ENCODE measurements around the gene E2F1. TPM values are rescaled to one million over a fixed set of nuclear protein-coding genes. Genes with fewer than 3 reads are reported as not detected.

The E2F1 gene
- total and polyA plus RNA-seq, 2 of the 4 experiments (the other 2 are of a cell fraction), result 10.9 to 14.0 TPM

GRCh38 chr20:33656783-33657703, 29.1 kb downstream of the E2F1 start:
- no peaks in the 10 kb centered on the region for H4K20me1 ChIP-seq (ENCODE audit: insufficient read depth, low read length)
- H3K79me1 ChIP-seq (ENCODE audit: low read depth in 1 of 2, low read length in 2 of 2), result peaks cover 0 to 5% of the 10 kb centered on the region in 2 experiments; a peak in 2 of 4 replicates
- BruUV-seq (replicated peaks), result no TSS peak
- no peak overlapping the region for H3K4me2 ChIP-seq (ENCODE audit: low read depth, low read length)
- no peak overlapping the region for H3K27ac ChIP-seq (ENCODE audit: insufficient read depth, low read length)
- H2BK15ac ChIP-seq (ENCODE audit: low read depth, low read length), result no peak overlapping the region
- intact Hi-C loops (cut with micrococcal nuclease) (no loop called here), in situ Hi-C loops (cut with MboI; ENCODE audit: low sequenced_read_pairs) (no loop called here), dilution Hi-C loops (cut with HindIII; ENCODE audit: low sequenced_read_pairs, unreplicated experiment) (no loop called here)
- no peak overlapping the region for H2AK9ac ChIP-seq (replicated peaks; ENCODE audit: low read depth, low read length, poor library complexity)
- no peak overlapping the region for H3K4ac ChIP-seq (ENCODE audit: low read depth, low read length)
- H2BK20ac ChIP-seq (ENCODE audit: low read depth, low read length), result no peak overlapping the region
- no peak for ATAC-seq (ENCODE audit: low read depth)
- no peak overlapping the region for H2AK5ac ChIP-seq (ENCODE audit: low read depth, low read length)
- H3K9ac ChIP-seq (ENCODE audit: low read depth, low read length), result no peak overlapping the region
- H2BK5ac ChIP-seq (ENCODE audit: low read depth, low read length, poor library complexity, severe bottlenecking), result no peak overlapping the region
- no peaks in the 10 kb centered on the region; the same call in 1 of the 2 replicates for H3K4me1 ChIP-seq (ENCODE audit: control insufficient read depth, insufficient read depth, low read length)
- no peak overlapping the region for H3K56ac ChIP-seq (ENCODE audit: extremely low read depth, insufficient read depth, low read length)
- H3K9me3 ChIP-seq (ENCODE audit: control insufficient read depth, insufficient read depth, low read length), result no peaks in the 10 kb centered on the region
- H4K8ac ChIP-seq (ENCODE audit: low read depth in 2 of 2, low read length in 2 of 2), result no peak overlapping the region
- TF ChIP-seq CHD1 (IDR thresholded peaks at IDR 0.05; ENCODE audit: low read depth, low read length), result no peak
- H3K18ac ChIP-seq (ENCODE audit: low read depth, low read length), result no peak overlapping the region
- no peak overlapping the region for H3K23ac ChIP-seq (ENCODE audit: low read depth, low read length)
- no peaks in the 10 kb centered on the region for H3K27me3 ChIP-seq (ENCODE audit: control insufficient read depth, insufficient read depth, low read length)
- no peak overlapping the region for H2BK120ac ChIP-seq (ENCODE audit: low read depth, low read length)
- no peak overlapping the region for H3K14ac ChIP-seq (replicated peaks; ENCODE audit: low read depth, low read length)
- WGBS, 2 experiments (ENCODE audit: extremely low coverage in 2 of 2, insufficient read length in 1 of 2), result 91% methylated on average over 13 of the region's 17 CpGs; no CpG with 5 or more reads in 1 of the 2 experiments
- peaks cover 19% of the 10 kb centered on the region; the same call in 1 of the 2 replicates for H3K36me3 ChIP-seq (ENCODE audit: control insufficient read depth, insufficient read depth, low read length)
- peaks cover 2% of the 10 kb centered on the region; the same call in 1 of the 2 replicates for H3K9me1 ChIP-seq (ENCODE audit: insufficient read depth, low read length)
- no peak overlapping the region for H2AFZ ChIP-seq (replicated peaks; ENCODE audit: low read length, poor library complexity)
- H4K5ac ChIP-seq (ENCODE audit: low read depth, low read length), result no peak overlapping the region
- CTCF ChIA-PET, result no interaction called here
- no peak overlapping the region for H4K91ac ChIP-seq (ENCODE audit: insufficient read depth, low read depth, low read length)
- no peak overlapping the region for H3K4me3 ChIP-seq (ENCODE audit: insufficient read depth, low read depth, low read length)
- POLR2A ChIA-PET (ENCODE audit: unreplicated experiment), result no interaction called here
- DNase-seq, result no peak
